Measurements from ENCODE around the gene KIAA0232.

KIAA0232 gene

GRCh38 chr4:6856391-6856790 is 73.9 kb downstream of the KIAA0232 start:
- no peak for TF ChIP-seq EP300 (IDR thresholded peaks at IDR 0.05; ENCODE audit: borderline replicate concordance)
- TF ChIP-seq FOXM1 (IDR thresholded peaks at IDR 0.05; ENCODE audit: borderline replicate concordance, low read depth): no peak
- TF ChIP-seq TCF12 (IDR thresholded peaks at IDR 0.05; ENCODE audit: low read depth): no peak
- no peak for TF ChIP-seq CEBPB (IDR thresholded peaks at IDR 0.05)
- no peak for TF ChIP-seq TEAD4 (IDR thresholded peaks at IDR 0.05)
- TF ChIP-seq ZBTB7A (IDR thresholded peaks at IDR 0.05; ENCODE audit: low read depth): no peak
- TF ChIP-seq NFIC (IDR thresholded peaks at IDR 0.05): no peak
- TF ChIP-seq YY1 (IDR thresholded peaks at IDR 0.05; ENCODE audit: low read depth): no peak
- TF ChIP-seq TAF1 (IDR thresholded peaks at IDR 0.05; ENCODE audit: low read depth): no peak
- TF ChIP-seq CREB1 (IDR thresholded peaks at IDR 0.05; ENCODE audit: low read depth): no peak

GRCh38 chr4:6857009-6857882 is 74.7 kb downstream of the KIAA0232 start:
- TF ChIP-seq EP300 (IDR thresholded peaks at IDR 0.05; ENCODE audit: borderline replicate concordance) (no peak), NFIC (IDR thresholded peaks at IDR 0.05) (no peak), FOXM1 (IDR thresholded peaks at IDR 0.05; ENCODE audit: borderline replicate concordance, low read depth) (no peak), MAX (IDR thresholded peaks at IDR 0.05) (no peak), YY1 (IDR thresholded peaks at IDR 0.05; ENCODE audit: low read depth) (no peak), ZBTB7A (IDR thresholded peaks at IDR 0.05; ENCODE audit: low read depth) (no peak), CEBPB (IDR thresholded peaks at IDR 0.05) (no peak), CREB1 (IDR thresholded peaks at IDR 0.05; ENCODE audit: low read depth) (no peak)

DNA sequence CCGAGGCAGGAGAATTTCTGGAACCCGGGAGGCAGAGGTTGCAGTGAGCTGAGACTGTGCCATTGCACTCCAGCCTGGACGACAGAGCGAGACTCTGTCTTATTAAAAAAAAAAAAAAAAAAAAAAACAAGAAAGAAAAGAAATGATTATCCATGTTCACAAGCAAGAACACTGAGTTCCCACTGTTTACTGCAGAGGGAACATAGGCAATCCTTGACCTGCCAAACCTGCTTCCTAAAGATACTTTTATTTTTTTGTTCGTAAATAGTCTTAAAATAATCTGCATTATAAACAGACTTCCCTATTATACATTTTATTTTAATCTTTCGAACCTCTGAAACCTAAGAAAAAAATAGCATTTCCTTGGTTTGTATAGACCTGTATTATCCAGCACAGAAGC is 76.5 kb downstream of the KIAA0232 start:
- no peak for TF ChIP-seq MAX (IDR thresholded peaks at IDR 0.05)
- TF ChIP-seq REST (IDR thresholded peaks at IDR 0.05; ENCODE audit: low read depth): no peak
- TF ChIP-seq CEBPB (IDR thresholded peaks at IDR 0.05): no peak
- TF ChIP-seq FOXM1 (IDR thresholded peaks at IDR 0.05; ENCODE audit: borderline replicate concordance, low read depth): no peak
- no peak for TF ChIP-seq TEAD4 (IDR thresholded peaks at IDR 0.05)
- no peak for TF ChIP-seq TCF12 (IDR thresholded peaks at IDR 0.05; ENCODE audit: low read depth)
- TF ChIP-seq EP300 (IDR thresholded peaks at IDR 0.05; ENCODE audit: borderline replicate concordance): no peak
- no peak for TF ChIP-seq ZBTB7A (IDR thresholded peaks at IDR 0.05; ENCODE audit: low read depth)
- TF ChIP-seq EGR1 (IDR thresholded peaks at IDR 0.05): no peak
- no peak for TF ChIP-seq NFIC (IDR thresholded peaks at IDR 0.05)

- TF ChIP-seq YY1 (IDR thresholded peaks at IDR 0.05; ENCODE audit: low read depth) (no peak), ZBTB7A (IDR thresholded peaks at IDR 0.05; ENCODE audit: low read depth) (no peak), RAD21 (IDR thresholded peaks at IDR 0.05; ENCODE audit: low read depth) (no peak), EP300 (IDR thresholded peaks at IDR 0.05; ENCODE audit: borderline replicate concordance) (no peak), USF1 (IDR thresholded peaks at IDR 0.05) (no peak), TEAD4 (IDR thresholded peaks at IDR 0.05) (no peak), EGR1 (IDR thresholded peaks at IDR 0.05) (no peak), FOXM1 (IDR thresholded peaks at IDR 0.05; ENCODE audit: borderline replicate concordance, low read depth) (no peak), REST (IDR thresholded peaks at IDR 0.05; ENCODE audit: low read depth) (no peak), MAX (IDR thresholded peaks at IDR 0.05) (no peak), TAF1 (IDR thresholded peaks at IDR 0.05; ENCODE audit: low read depth) (no peak), TCF12 (IDR thresholded peaks at IDR 0.05; ENCODE audit: low read depth) (no peak), NFIC (IDR thresholded peaks at IDR 0.05) (no peak)
Observed at GRCh38 chr4:6859543-6859942, 77.0 kb downstream of the KIAA0232 start.

- TF ChIP-seq TCF12 (IDR thresholded peaks at IDR 0.05; ENCODE audit: low read depth) (no peak), FOXM1 (IDR thresholded peaks at IDR 0.05; ENCODE audit: borderline replicate concordance, low read depth) (no peak), EP300 (IDR thresholded peaks at IDR 0.05; ENCODE audit: borderline replicate concordance) (no peak), YY1 (IDR thresholded peaks at IDR 0.05; ENCODE audit: low read depth) (no peak), TAF1 (IDR thresholded peaks at IDR 0.05; ENCODE audit: low read depth) (no peak), NFIC (IDR thresholded peaks at IDR 0.05) (no peak), ZBTB7A (IDR thresholded peaks at IDR 0.05; ENCODE audit: low read depth) (no peak), MAX (IDR thresholded peaks at IDR 0.05) (no peak), RAD21 (IDR thresholded peaks at IDR 0.05; ENCODE audit: low read depth) (no peak), EGR1 (IDR thresholded peaks at IDR 0.05) (no peak), USF1 (IDR thresholded peaks at IDR 0.05) (no peak), REST (IDR thresholded peaks at IDR 0.05; ENCODE audit: low read depth) (no peak), TEAD4 (IDR thresholded peaks at IDR 0.05) (no peak), CEBPB (IDR thresholded peaks at IDR 0.05) (no peak), CREB1 (IDR thresholded peaks at IDR 0.05; ENCODE audit: low read depth) (no peak)
Observed at GRCh38 chr4:6868386-6868785, 85.9 kb downstream of the KIAA0232 start.
